Measurements from ENCODE around the gene PEDS1. TPM values are rescaled to one million over a fixed set of nuclear protein-coding genes. Genes with fewer than 3 reads are reported as not detected.

The PEDS1 gene
- total RNA-seq, 1 donor from 2014 or later = 30.3 TPM

GRCh38 chr20:50198180-50198666 is 44.7 kb upstream of the PEDS1 start:
- Mint-ChIP-seq H3K4me3 (no peak overlapping the region), H3K36me3 (peaks cover 2% of the 10 kb centered on the region), H3K9me3 (peaks cover 16% of the 10 kb centered on the region), H3K27ac (no peak overlapping the region), H3K27me3 (ENCODE audit: low read depth) (no peaks in the 10 kb centered on the region), H3K4me1 (peaks cover 11% of the 10 kb centered on the region)
- no peak for TF ChIP-seq CTCF (IDR thresholded peaks at IDR 0.05; ENCODE audit: unreplicated experiment)
- no peak for DNase-seq (ENCODE audit: low spot score in 2 of 2, unreplicated experiment in 2 of 2)

- no peak overlapping the region for H3K27ac Mint-ChIP-seq
- H3K27me3 Mint-ChIP-seq (ENCODE audit: low read depth) = no peaks in the 10 kb centered on the region
- H3K4me1 Mint-ChIP-seq = peaks cover 17% of the 10 kb centered on the region
- peaks cover 2% of the 10 kb centered on the region for H3K36me3 Mint-ChIP-seq
- no peak overlapping the region for H3K4me3 Mint-ChIP-seq
- no peak for DNase-seq (ENCODE audit: low spot score in 2 of 2, unreplicated experiment in 2 of 2)
- H3K9me3 Mint-ChIP-seq = peaks cover 10% of the 10 kb centered on the region
- TF ChIP-seq CTCF (IDR thresholded peaks at IDR 0.05; ENCODE audit: unreplicated experiment) = no peak
Measured at GRCh38 chr20:50197463-50198179, 44.1 kb upstream of the PEDS1 start.

- peaks cover 2% of the 10 kb centered on the region for H3K36me3 Mint-ChIP-seq
- no peaks in the 10 kb centered on the region for H3K27me3 Mint-ChIP-seq (ENCODE audit: low read depth)
- TF ChIP-seq CTCF (IDR thresholded peaks at IDR 0.05; ENCODE audit: unreplicated experiment) = no peak
- DNase-seq (ENCODE audit: low spot score in 2 of 2, unreplicated experiment in 2 of 2) = no peak
- no peak overlapping the region for H3K27ac Mint-ChIP-seq
- H3K4me1 Mint-ChIP-seq = peaks cover 21% of the 10 kb centered on the region
- peaks cover 8% of the 10 kb centered on the region for H3K9me3 Mint-ChIP-seq
- no peak overlapping the region for H3K4me3 Mint-ChIP-seq
Measured at GRCh38 chr20:50196896-50197295, 43.4 kb upstream of the PEDS1 start.

GRCh38 chr20:50196248-50196647 is 42.7 kb upstream of the PEDS1 start:
- H3K4me1 Mint-ChIP-seq = peaks cover 21% of the 10 kb centered on the region
- peaks cover 8% of the 10 kb centered on the region for H3K9me3 Mint-ChIP-seq
- peaks cover 2% of the 10 kb centered on the region for H3K36me3 Mint-ChIP-seq
- no peak overlapping the region for H3K4me3 Mint-ChIP-seq
- TF ChIP-seq CTCF (IDR thresholded peaks at IDR 0.05; ENCODE audit: unreplicated experiment) = no peak
- H3K27me3 Mint-ChIP-seq (ENCODE audit: low read depth) = no peaks in the 10 kb centered on the region
- H3K27ac Mint-ChIP-seq = no peak overlapping the region
- no peak for DNase-seq (ENCODE audit: low spot score in 2 of 2, unreplicated experiment in 2 of 2)

- Mint-ChIP-seq H3K4me1 (peaks cover 21% of the 10 kb centered on the region), H3K9me3 (peaks cover 8% of the 10 kb centered on the region), H3K27ac (no peak overlapping the region), H3K4me3 (no peak overlapping the region), H3K36me3 (peaks cover 2% of the 10 kb centered on the region), H3K27me3 (ENCODE audit: low read depth) (no peaks in the 10 kb centered on the region)
- no peak for TF ChIP-seq CTCF (IDR thresholded peaks at IDR 0.05; ENCODE audit: unreplicated experiment)
- no peak for DNase-seq (ENCODE audit: low spot score in 2 of 2, unreplicated experiment in 2 of 2)
Measured at GRCh38 chr20:50195524-50196120, 42.1 kb upstream of the PEDS1 start.

Data from mesothelial cell of epicardium (in vitro differentiated cells).